ENCODE results near the gene SPECC1L.

DNA sequence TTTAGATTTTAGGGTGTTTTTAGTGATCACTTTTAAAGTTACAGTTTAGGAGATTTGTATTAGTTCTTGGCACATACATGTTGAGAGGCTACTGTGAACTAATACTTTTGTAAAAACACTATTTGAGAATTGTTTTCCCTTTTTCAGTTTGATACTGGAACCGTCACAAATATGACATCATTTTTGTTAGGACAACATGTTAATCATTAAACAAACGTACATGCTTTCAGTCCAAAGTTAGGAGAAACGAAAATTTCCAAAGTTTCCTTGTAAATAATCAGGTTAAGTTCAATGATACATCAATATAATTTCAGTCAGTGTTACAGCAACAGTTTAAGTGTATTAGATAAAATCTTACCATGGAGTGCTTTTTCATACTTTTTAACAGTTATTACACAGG, 53.1 kb downstream of the SPECC1L start:
- TF ChIP-seq, protein P1, sequence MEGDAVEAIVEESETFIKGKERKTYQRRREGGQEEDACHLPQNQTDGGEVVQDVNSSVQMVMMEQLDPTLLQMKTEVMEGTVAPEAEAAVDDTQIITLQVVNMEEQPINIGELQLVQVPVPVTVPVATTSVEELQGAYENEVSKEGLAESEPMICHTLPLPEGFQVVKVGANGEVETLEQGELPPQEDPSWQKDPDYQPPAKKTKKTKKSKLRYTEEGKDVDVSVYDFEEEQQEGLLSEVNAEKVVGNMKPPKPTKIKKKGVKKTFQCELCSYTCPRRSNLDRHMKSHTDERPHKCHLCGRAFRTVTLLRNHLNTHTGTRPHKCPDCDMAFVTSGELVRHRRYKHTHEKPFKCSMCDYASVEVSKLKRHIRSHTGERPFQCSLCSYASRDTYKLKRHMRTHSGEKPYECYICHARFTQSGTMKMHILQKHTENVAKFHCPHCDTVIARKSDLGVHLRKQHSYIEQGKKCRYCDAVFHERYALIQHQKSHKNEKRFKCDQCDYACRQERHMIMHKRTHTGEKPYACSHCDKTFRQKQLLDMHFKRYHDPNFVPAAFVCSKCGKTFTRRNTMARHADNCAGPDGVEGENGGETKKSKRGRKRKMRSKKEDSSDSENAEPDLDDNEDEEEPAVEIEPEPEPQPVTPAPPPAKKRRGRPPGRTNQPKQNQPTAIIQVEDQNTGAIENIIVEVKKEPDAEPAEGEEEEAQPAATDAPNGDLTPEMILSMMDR (IDR thresholded peaks at IDR 0.05) = no peak
- TF ChIP-seq EP300 (IDR thresholded peaks at IDR 0.05) (no peak), POLR2A (IDR thresholded peaks at IDR 0.05) (no peak), POLR2AphosphoS5 (IDR thresholded peaks at IDR 0.05) (no peak)

Data from upper lobe of left lung (tissue), 4 donors.